Mesenchymal stem cell (in vitro differentiated cells and primary cell): ENCODE measurements around the gene NEK1.
A peak's percentile ranks its signal among the peaks of the same experiment; 100 is the strongest.

Source experiments
- DNase-seq: peaks from one replicate; pipeline ENCODE4 v3.0.0-alpha.2; 2013
- H2AFZ ChIP-seq: one replicate; pipeline ENCODE4 v1.6.1; 2013; ENCODE audit warnings: low read depth, mild to moderate bottlenecking, control low read depth, inconsistent platforms, low read length, moderate library complexity
- H2AK5ac ChIP-seq: 2 replicates; pipeline ENCODE4 v1.6.1; 2013; ENCODE audit warnings: low read length, moderate library complexity, mild to moderate bottlenecking, inconsistent platforms; ENCODE audit not compliant: severe bottlenecking
- H2BK120ac ChIP-seq: one replicate; pipeline ENCODE4 v1.6.1; 2013; ENCODE audit warnings: low read depth, mild to moderate bottlenecking, inconsistent platforms, low read length, moderate library complexity
- H2BK12ac ChIP-seq, 2 experiments: one replicate each; pipeline ENCODE4 v1.6.1; 2013; ENCODE audit warnings: inconsistent platforms in 2 of 2, low read length in 2 of 2, mild to moderate bottlenecking in 2 of 2, moderate library complexity in 2 of 2, control low read depth in 1 of 2
- H2BK15ac ChIP-seq: one replicate; pipeline ENCODE4 v1.6.1; 2013; ENCODE audit warnings: mild to moderate bottlenecking, low read depth, inconsistent platforms; ENCODE audit not compliant: poor library complexity, severe bottlenecking
- H2BK5ac ChIP-seq: 2 replicates; pipeline ENCODE4 v1.6.1; 2013; ENCODE audit warnings: low read depth, mild to moderate bottlenecking, low read length, control low read depth, inconsistent platforms; ENCODE audit not compliant: poor library complexity, severe bottlenecking
- H3K14ac ChIP-seq, 2 experiments: one replicate each; pipeline ENCODE4 v1.6.1; 2013; ENCODE audit warnings: inconsistent platforms in 2 of 2, low read length in 2 of 2, control low read depth in 1 of 2, mild to moderate bottlenecking in 1 of 2, moderate library complexity in 1 of 2
- H3K18ac ChIP-seq, 2 experiments: one replicate each; pipeline ENCODE4 v1.6.1; 2013; ENCODE audit warnings: inconsistent platforms in 2 of 2, low read length in 2 of 2, control low read depth in 1 of 2, low read depth in 1 of 2, mild to moderate bottlenecking in 1 of 2
- H3K23ac ChIP-seq, 2 experiments: one replicate each; pipeline ENCODE4 v1.6.1; 2013; ENCODE audit warnings: inconsistent platforms in 2 of 2, low read length in 2 of 2, mild to moderate bottlenecking in 2 of 2, moderate library complexity in 2 of 2, control low read depth in 1 of 2
- H3K27ac ChIP-seq: 2 replicates; pipeline ENCODE4 v1.5.1; 2013; ENCODE audit warnings: mild to moderate bottlenecking, moderate library complexity, low read length, control low read depth, inconsistent platforms; ENCODE audit not compliant: poor library complexity, severe bottlenecking
- H3K27me3 ChIP-seq, 2 experiments: 2 replicates each; pipeline versions ENCODE4 v1.6.1 to v1.7.0; 2013; ENCODE audit warnings: low read length in 2 of 2, mild to moderate bottlenecking in 2 of 2, moderate library complexity in 2 of 2, control low read depth in 1 of 2, inconsistent platforms in 1 of 2; ENCODE audit not compliant: control insufficient read depth in 1 of 2, insufficient read depth in 1 of 2
- H3K36me3 ChIP-seq, 2 experiments: 2 replicates each; pipeline versions ENCODE4 v1.6.1 to v1.7.0; 2013; ENCODE audit warnings: low read length in 2 of 2, control low read depth in 1 of 2, inconsistent platforms in 1 of 2, low read depth in 1 of 2, mild to moderate bottlenecking in 1 of 2; ENCODE audit not compliant: insufficient read depth in 2 of 2, control insufficient read depth in 1 of 2
- H3K4ac ChIP-seq, 2 experiments: one replicate each; pipeline ENCODE4 v1.6.1; 2013; ENCODE audit warnings: inconsistent platforms in 2 of 2, low read length in 2 of 2, mild to moderate bottlenecking in 2 of 2, moderate library complexity in 2 of 2, control low read depth in 1 of 2, low read depth in 1 of 2
- H3K4me1 ChIP-seq: 2 replicates; pipeline ENCODE4 v1.6.1; 2013; ENCODE audit warnings: low read depth, low read length, control low read depth; ENCODE audit not compliant: control insufficient read depth, insufficient read depth
- H3K4me2 ChIP-seq: 2 replicates; pipeline ENCODE4 v1.6.1; 2013; ENCODE audit warnings: low read length, mild to moderate bottlenecking, inconsistent platforms; ENCODE audit not compliant: poor library complexity, severe bottlenecking
- H3K4me3 ChIP-seq, 2 experiments: 2 replicates each; pipeline versions ENCODE4 v1.5.1 to v1.7.0; 2013; ENCODE audit warnings: low read length in 2 of 2, mild to moderate bottlenecking in 2 of 2, control low read depth in 1 of 2, low read depth in 1 of 2; ENCODE audit not compliant: insufficient read depth in 1 of 2
- H3K79me1 ChIP-seq: replicated peaks from 2 replicates; pipeline ENCODE4 v1.6.1; 2013; ENCODE audit warnings: mild to moderate bottlenecking, control low read depth, low read length, inconsistent platforms; ENCODE audit not compliant: poor library complexity, severe bottlenecking
- H3K9ac ChIP-seq: 2 replicates; pipeline ENCODE4 v1.7.0; 2013; ENCODE audit warnings: mild to moderate bottlenecking, low read length, moderate library complexity
- H3K9me3 ChIP-seq: 2 replicates; pipeline ENCODE4 v1.7.0; 2013; ENCODE audit warnings: mild to moderate bottlenecking, low read length; ENCODE audit not compliant: control insufficient read depth
- H4K8ac ChIP-seq: one replicate; pipeline ENCODE4 v1.6.1; 2013; ENCODE audit warnings: inconsistent platforms, mild to moderate bottlenecking, low read length, moderate library complexity
- H4K91ac ChIP-seq: one replicate; pipeline ENCODE4 v1.6.1; 2013; ENCODE audit warnings: mild to moderate bottlenecking, low read length, inconsistent platforms
- WGBS: methylation state at CpG from one replicate; pipeline ENCODE4 v1.1.7; 2013; ENCODE audit warnings: mixed read lengths; 5-methylcytosine and 5-hydroxymethylcytosine counted together

Gene NEK1

DNA sequence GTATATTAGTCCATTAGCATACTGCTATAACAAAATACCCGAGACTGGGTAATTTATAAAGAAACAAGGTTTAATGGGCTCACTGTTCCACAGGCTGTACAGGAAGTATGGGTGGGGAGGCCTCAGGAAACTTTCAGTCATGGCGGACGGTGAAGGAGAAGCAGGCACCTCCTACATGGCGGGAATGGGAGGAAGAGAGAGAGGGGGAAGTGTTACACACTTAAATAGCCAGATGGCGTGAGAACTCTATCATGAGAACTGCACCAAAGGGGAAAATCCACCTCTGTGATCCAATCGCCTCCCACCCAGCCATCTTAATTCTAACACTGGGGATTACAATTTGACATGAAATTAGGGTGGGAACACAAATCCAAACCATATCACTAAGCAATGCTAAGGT lies 242.7 kb downstream of the NEK1 start:
- no peak overlapping the region for H2AFZ ChIP-seq
- no peak overlapping the region for H3K4me3 ChIP-seq
- H2BK5ac ChIP-seq, result no peak overlapping the region
- no peak overlapping the region for H2AK5ac ChIP-seq
- no peak overlapping the region for H2BK120ac ChIP-seq
- H3K79me1 ChIP-seq, result no peaks in the 10 kb centered on the region
- no peak overlapping the region for H3K9ac ChIP-seq
- H4K8ac ChIP-seq, result no peak overlapping the region
- no peak overlapping the region for H3K4ac ChIP-seq
- no peaks in the 10 kb centered on the region for H3K36me3 ChIP-seq
- no peaks in the 10 kb centered on the region for H3K4me1 ChIP-seq
- H3K27ac ChIP-seq, result no peak overlapping the region
- H3K4me2 ChIP-seq, result no peak overlapping the region
- peak overlapping the region; percentile 50 for H4K91ac ChIP-seq
- no peak overlapping the region for H3K23ac ChIP-seq
- peaks cover 40% of the 10 kb centered on the region for H3K9me3 ChIP-seq
- H3K14ac ChIP-seq, result no peak overlapping the region
- H3K18ac ChIP-seq, result no peak overlapping the region
- no peak overlapping the region for H2BK12ac ChIP-seq
- no peak for DNase-seq
- WGBS, result 93% methylated on average over 4 of the region's 6 CpGs
- H3K27me3 ChIP-seq, result no peaks in the 10 kb centered on the region
- H2BK15ac ChIP-seq, result no peak overlapping the region

DNA sequence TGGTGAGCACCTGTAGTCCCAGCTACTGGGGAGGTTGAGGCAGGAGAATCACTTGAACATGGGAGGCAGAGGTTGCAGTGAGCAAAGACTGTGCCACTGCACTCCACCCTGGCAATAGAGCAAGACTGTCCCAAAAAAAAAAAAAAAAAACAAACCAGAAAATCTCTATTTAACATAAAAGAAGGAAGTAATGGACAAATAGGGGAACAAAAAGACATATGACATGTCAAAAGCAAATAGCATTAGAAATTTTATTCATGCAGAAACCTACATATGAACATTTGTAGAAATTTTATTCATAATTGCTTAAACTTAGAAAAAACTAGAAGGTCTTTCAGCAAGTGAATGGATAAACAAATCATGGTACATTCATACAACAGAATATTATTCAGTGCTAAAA lies 244.6 kb downstream of the NEK1 start:
- Histone ChIP-seq H2BK120ac (no peak overlapping the region), H3K4me3 (peak overlapping the region in 1 of 2 experiments; percentile 18), H3K14ac (no peak overlapping the region), H3K4me1 (peaks cover 1% of the 10 kb centered on the region), H3K27ac (no peak overlapping the region), H4K91ac (no peak overlapping the region), H3K23ac (no peak overlapping the region), H3K18ac (no peak overlapping the region), H2BK5ac (no peak overlapping the region), H2AFZ (no peak overlapping the region), H3K27me3 (no peaks in the 10 kb centered on the region), H3K9me3 (peaks cover 38% of the 10 kb centered on the region), H2BK15ac (no peak overlapping the region), H3K9ac (no peak overlapping the region), H3K4me2 (no peak overlapping the region), H3K4ac (no peak overlapping the region), H4K8ac (no peak overlapping the region), H2AK5ac (no peak overlapping the region), H3K36me3 (no peaks in the 10 kb centered on the region), H2BK12ac (no peak overlapping the region), H3K79me1 (no peaks in the 10 kb centered on the region)
- no peak for DNase-seq

DNA sequence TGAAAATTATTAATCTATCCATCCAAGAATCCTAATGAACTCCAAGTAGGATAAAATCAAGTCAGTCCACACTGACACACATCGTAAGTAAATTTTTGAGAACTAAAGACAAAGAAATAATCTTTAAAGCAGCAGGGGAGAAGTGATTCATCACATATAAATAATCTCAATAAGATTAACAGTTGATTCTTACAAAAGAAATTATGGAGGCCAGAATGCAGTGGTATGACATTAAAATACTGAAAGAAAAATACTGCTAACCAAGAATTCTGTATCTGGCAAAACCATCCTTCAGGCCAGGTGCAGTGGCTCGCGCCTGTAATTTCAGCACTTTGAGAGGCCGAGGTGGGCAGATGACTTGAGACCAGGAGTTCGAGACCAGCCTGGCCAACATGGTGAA lies 245.6 kb downstream of the NEK1 start:
- 97% methylated on average over 4 of the region's 5 CpGs for WGBS
- Histone ChIP-seq H4K8ac (no peak overlapping the region), H2BK5ac (no peak overlapping the region)

DNA sequence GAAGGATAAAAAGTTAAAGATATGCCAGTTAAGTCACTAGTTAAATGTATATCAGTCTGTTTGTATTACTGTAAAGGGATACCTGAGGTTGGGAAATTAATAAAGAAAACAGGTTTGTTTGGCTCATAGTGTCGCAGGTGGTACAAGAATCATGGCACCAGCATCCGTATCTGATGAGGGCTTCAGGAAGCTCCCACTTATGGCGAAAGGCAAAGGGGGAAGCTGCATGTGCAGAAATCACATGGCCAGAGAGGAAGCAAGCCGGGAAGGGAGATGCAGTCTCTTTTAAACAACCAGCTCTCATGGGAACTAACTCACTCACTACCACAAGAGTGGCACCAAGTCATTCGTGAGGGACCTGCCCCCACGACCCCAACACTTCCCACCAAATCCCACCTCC lies 249.8 kb downstream of the NEK1 start:
- Histone ChIP-seq H2BK12ac (peak overlapping the region in 1 of 2 experiments; percentile 39), H3K4me1 (peaks cover 1% of the 10 kb centered on the region), H2AK5ac (no peak overlapping the region), H3K36me3 (no peaks in the 10 kb centered on the region), H3K9me3 (peaks cover 26% of the 10 kb centered on the region), H4K91ac (no peak overlapping the region), H2BK120ac (no peak overlapping the region), H3K9ac (no peak overlapping the region), H3K23ac (no peak overlapping the region), H3K14ac (no peak overlapping the region), H3K18ac (peak overlapping the region in 1 of 2 experiments; percentile 21), H3K79me1 (no peaks in the 10 kb centered on the region), H4K8ac (no peak overlapping the region), H3K4me3 (no peak overlapping the region), H3K4me2 (no peak overlapping the region), H3K27ac (no peak overlapping the region), H2BK5ac (no peak overlapping the region), H3K27me3 (no peaks in the 10 kb centered on the region), H3K4ac (peak overlapping the region in 1 of 2 experiments; percentile 15), H2BK15ac (no peak overlapping the region), H2AFZ (no peak overlapping the region)
- 76% methylated on average over 6 of the region's 6 CpGs for WGBS
- DNase-seq, result no peak

More for the DNA sequence above, 245.6 kb downstream of the NEK1 start:
- Histone ChIP-seq H4K91ac (no peak overlapping the region), H3K4me2 (no peak overlapping the region), H2AK5ac (no peak overlapping the region), H3K4ac (no peak overlapping the region), H2BK15ac (no peak overlapping the region), H3K14ac (no peak overlapping the region), H3K79me1 (no peaks in the 10 kb centered on the region), H3K18ac (no peak overlapping the region), H2BK12ac (no peak overlapping the region), H3K27ac (no peak overlapping the region), H3K4me1 (peaks cover 1% of the 10 kb centered on the region), H3K27me3 (no peaks in the 10 kb centered on the region), H3K9me3 (peaks cover 38% of the 10 kb centered on the region), H3K9ac (no peak overlapping the region), H3K36me3 (no peaks in the 10 kb centered on the region), H3K23ac (no peak overlapping the region), H3K4me3 (no peak overlapping the region), H2AFZ (no peak overlapping the region), H2BK120ac (no peak overlapping the region)
- no peak for DNase-seq
